GM12878 (cell line): ENCODE results near the gene GNAO1. TPM values are rescaled to one million over a fixed set of nuclear protein-coding genes. Genes with fewer than 3 reads are reported as not detected.

Source experiments
- ATAC-seq: fragments of 200-7000 bp; cut with Tn5 transposase; 3 replicates; pipeline ENCODE4 v1.9.1; 2020; ENCODE audit warnings: mild to moderate bottlenecking, moderate library complexity
- BruUV-seq: library from RNA; stranded (reverse); fragments of 400-500 nt; replicated peaks from 2 replicates; lab custom pipeline; 2021; lab: Mats Ljungman, UMichigan
- CTCF ChIA-PET: fragments of 300-600 bp; sonication (Branson Sonifier 250); formaldehyde crosslinking; extraction: SDS; loops from one replicate; lab custom pipeline; 2021; ENCODE audit warnings: inconsistent platforms; lab: Yijun Ruan, JAX
- POLR2A ChIA-PET: fragments of 350-600 bp; formaldehyde crosslinking; extraction: SDS; loops from one replicate; lab custom pipeline; 2021; ENCODE audit warnings: inconsistent platforms; lab: Charles Lee
- RAD21 ChIA-PET: fragments of 300-600 bp; sonication (Branson Sonifier 250); formaldehyde crosslinking; loops from one replicate; lab custom pipeline; 2023; ENCODE audit warnings: antibody characterized with exemption; ENCODE audit not compliant: unreplicated experiment; lab: Charles Lee
- SMC1A ChIA-PET: fragments of 300-600 bp; sonication (Branson Sonifier 250); formaldehyde crosslinking; loops from one replicate; lab custom pipeline; 2023; ENCODE audit not compliant: unreplicated experiment, uncharacterized antibody; lab: Charles Lee
- DNase-seq: peaks from one replicate; pipeline ENCODE4 v3.0.0-alpha.2; 2011; ENCODE audit warnings: low read depth, low spot score
- FAIRE-seq: peaks from 3 replicates; lab custom pipeline; 2011; peaks lifted over from hg19 to GRCh38; lab: Jason Lieb, UNC
- H2AFZ ChIP-seq: 2 replicates; pipeline ENCODE4 v1.6.0; 2011; ENCODE audit warnings: low read depth, low read length, control low read depth; ENCODE audit not compliant: control insufficient read depth
- H3K27ac ChIP-seq: 2 replicates; pipeline ENCODE4 v1.5.1; 2011; ENCODE audit warnings: control low read depth; ENCODE audit not compliant: control insufficient read depth, insufficient read depth
- H3K27me3 ChIP-seq, 2 experiments: replicated peaks in 1 of 2; 2 replicates each; pipeline versions ENCODE4 v1.6.0 to v1.6.1; 2011; ENCODE audit warnings: low read length in 1 of 2; ENCODE audit not compliant: control insufficient read depth in 2 of 2, insufficient read depth in 2 of 2
- H3K36me3 ChIP-seq, 2 experiments: 2 replicates each; pipeline ENCODE4 v1.5.1; 2011; ENCODE audit warnings: low read length in 1 of 2; ENCODE audit not compliant: control insufficient read depth in 2 of 2, insufficient read depth in 2 of 2
- H3K4me1 ChIP-seq: 2 replicates; pipeline ENCODE4 v1.6.1; 2011; ENCODE audit warnings: mild to moderate bottlenecking, low read length, moderate library complexity, mixed read lengths; ENCODE audit not compliant: control insufficient read depth, insufficient read depth
- H3K4me2 ChIP-seq: 2 replicates; pipeline ENCODE4 v1.6.0; 2011; ENCODE audit warnings: control low read depth; ENCODE audit not compliant: control insufficient read depth, insufficient read depth
- H3K4me3 ChIP-seq: fragments of 200-600 bp; sonication (generic); 2 replicates; pipeline ENCODE4 v1.5.1; 2016
- H3K79me2 ChIP-seq: 2 replicates; pipeline ENCODE4 v1.6.0; 2011; ENCODE audit warnings: low read length; ENCODE audit not compliant: control insufficient read depth, insufficient read depth
- H3K9ac ChIP-seq: 2 replicates; pipeline ENCODE4 v1.8.0; 2011; ENCODE audit warnings: low read length, control low read depth, mixed read lengths; ENCODE audit not compliant: control insufficient read depth, insufficient read depth
- H3K9me3 ChIP-seq: replicated peaks from 3 replicates; pipeline ENCODE4 v1.5.1; 2011; ENCODE audit warnings: mild to moderate bottlenecking, low read length; ENCODE audit not compliant: control insufficient read depth, insufficient read depth
- H4K20me1 ChIP-seq: 2 replicates; pipeline ENCODE4 v1.6.0; 2011; ENCODE audit not compliant: control insufficient read depth, insufficient read depth
- FOS ChIP-seq: IDR thresholded peaks from 3 replicates; pipeline ENCODE4 v1.6.1; 2011; ENCODE audit warnings: borderline replicate concordance; ENCODE audit not compliant: insufficient read length; ENCODE audit errors: extremely low read depth
- SPI1 ChIP-seq: IDR thresholded peaks from 2 replicates; pipeline ENCODE4 v1.6.1; 2011; ENCODE audit warnings: low read depth, mild to moderate bottlenecking, low read length, moderate library complexity, borderline replicate concordance; ENCODE audit not compliant: insufficient read depth
- ZNF24 ChIP-seq: fragments of 450-650 bp; IDR thresholded peaks from 2 replicates; pipeline ENCODE4 v1.6.1; 2017; ENCODE audit warnings: antibody characterized with exemption, mild to moderate bottlenecking
- WGBS: methylation state at CpG from one replicate; pipeline ENCODE4 v1.1.6; 2016; ENCODE audit warnings: low lambda C conversion rate; ENCODE audit not compliant: insufficient replicate concordance, insufficient coverage; ENCODE audit errors: missing lambda C conversion rate; 5-methylcytosine and 5-hydroxymethylcytosine counted together
- in situ Hi-C: fragments of 300-500 bp; cut with MboI; formaldehyde crosslinking; loops from 9 replicates; pipeline ENCODE4 v1.14.3; 2018; ENCODE audit warnings: mixed read lengths
- intact Hi-C: fragments of 100-400 bp; cut with micrococcal nuclease; formaldehyde crosslinking; loops from one replicate; pipeline ENCODE4 v1.14.2; 2022; ENCODE audit not compliant: unreplicated experiment
- polyA plus RNA-seq, 11 experiments: library from polyadenylated mRNA; depleted of rRNA in 4 of 11; unstranded in 6 of 11; stranded (reverse) in 5 of 11; fragments of >200 nt; fragmentation: Nextera tagmentation in 4 of 11; fragmentation: Illumina TruSeq in 1 of 11; extraction: Ambion mirVana in 4 of 11; extraction: Trizol in 1 of 11; gene quantifications; 1 replicate in 1 of 11; 2 replicates in 10 of 11; pipeline versions ENCODE4 v1.2.1 to v1.2.3, GENCODE V29; 2011 to 2016; ENCODE audit warnings: inconsistent platforms in 2 of 11, missing spikeins in 2 of 11, low read depth in 1 of 11
- total RNA-seq, 4 experiments: library from RNA; depleted of rRNA in 3 of 4; stranded (reverse); fragments of >200 nt in 3 of 4; fragmentation: Illumina TruSeq in 1 of 4; extraction: Trizol in 1 of 4; gene quantifications; 2 replicates each; pipeline versions ENCODE4 v1.2.1 to v1.2.3, GENCODE V29; 2013 to 2021
- TF ChIP-seq, protein P1 (sequence below), 3 experiments: IDR thresholded peaks in 2 of 3; conservative IDR thresholded peaks in 1 of 3; 2 replicates each; pipeline ENCODE4 v1.5.1; 2011; ENCODE audit warnings: low read depth in 3 of 3, low read length in 3 of 3, mild to moderate bottlenecking in 3 of 3, control low read depth in 2 of 3, moderate library complexity in 2 of 3, inconsistent platforms in 1 of 3, mixed read lengths in 1 of 3; ENCODE audit not compliant: control insufficient read depth in 2 of 3, insufficient read depth in 1 of 3; ENCODE audit errors: extremely low read depth in 1 of 3
- TF ChIP-seq, protein P2 (sequence below): fragments of 450-650 bp; IDR thresholded peaks from 2 replicates; pipeline ENCODE4 v1.6.1; 2016; ENCODE audit warnings: mild to moderate bottlenecking

GNAO1 gene
- total and polyA plus RNA-seq, 10 of the 15 experiments (the other 5 are each of a cell fraction or from before 2014, with no cell fraction given): 0.05 to 0.28 (median 0.14) TPM; not detected in 6

DNA sequence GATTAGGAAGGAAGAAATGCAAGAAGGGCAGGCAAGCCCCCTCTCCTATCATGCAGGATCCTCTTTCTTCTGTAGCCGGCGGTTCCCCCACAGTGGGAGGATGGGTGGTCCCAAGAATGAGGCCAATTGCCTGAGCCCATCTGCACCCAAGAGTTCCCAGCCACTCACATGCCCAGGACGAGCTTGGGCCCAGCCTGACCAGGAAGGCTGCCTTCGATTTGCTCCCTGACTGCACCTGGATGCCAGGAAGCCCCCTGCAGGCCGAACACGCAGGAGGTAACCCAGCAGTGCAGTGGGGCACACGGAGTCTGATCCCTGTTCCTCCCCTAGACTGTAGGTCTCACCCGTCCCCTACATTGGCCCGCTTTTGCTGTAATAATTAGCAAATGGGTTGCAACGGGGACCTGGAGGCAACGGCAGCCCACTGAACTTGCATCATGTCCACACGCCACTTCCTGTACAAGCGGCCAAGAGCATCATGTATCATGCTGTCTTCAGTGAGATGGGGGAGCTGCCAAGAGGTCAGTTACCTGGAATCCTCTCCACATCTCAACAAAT, 166.6 kb downstream of the GNAO1 start:
- ChIA-PET SMC1A (interaction anchor here (1.5 to 1.6 kb wide), 2 partner anchors 64 to 344 kb away, joined by 3 to 4 read pairs; no protein-coding TSS in a partner anchor), RAD21 (no interaction called here), POLR2A (no interaction called here), CTCF (interaction anchor here (2.1 to 3.5 kb wide), 3 partner anchors 10 to 344 kb away, joined by 12 to 32 read pairs (median 18); no protein-coding TSS in a partner anchor)
- TF ChIP-seq SPI1: 0 out of 2 replicates have a peak, but pooled peaks have one; percentile 2
- TF ChIP-seq, protein P1, sequence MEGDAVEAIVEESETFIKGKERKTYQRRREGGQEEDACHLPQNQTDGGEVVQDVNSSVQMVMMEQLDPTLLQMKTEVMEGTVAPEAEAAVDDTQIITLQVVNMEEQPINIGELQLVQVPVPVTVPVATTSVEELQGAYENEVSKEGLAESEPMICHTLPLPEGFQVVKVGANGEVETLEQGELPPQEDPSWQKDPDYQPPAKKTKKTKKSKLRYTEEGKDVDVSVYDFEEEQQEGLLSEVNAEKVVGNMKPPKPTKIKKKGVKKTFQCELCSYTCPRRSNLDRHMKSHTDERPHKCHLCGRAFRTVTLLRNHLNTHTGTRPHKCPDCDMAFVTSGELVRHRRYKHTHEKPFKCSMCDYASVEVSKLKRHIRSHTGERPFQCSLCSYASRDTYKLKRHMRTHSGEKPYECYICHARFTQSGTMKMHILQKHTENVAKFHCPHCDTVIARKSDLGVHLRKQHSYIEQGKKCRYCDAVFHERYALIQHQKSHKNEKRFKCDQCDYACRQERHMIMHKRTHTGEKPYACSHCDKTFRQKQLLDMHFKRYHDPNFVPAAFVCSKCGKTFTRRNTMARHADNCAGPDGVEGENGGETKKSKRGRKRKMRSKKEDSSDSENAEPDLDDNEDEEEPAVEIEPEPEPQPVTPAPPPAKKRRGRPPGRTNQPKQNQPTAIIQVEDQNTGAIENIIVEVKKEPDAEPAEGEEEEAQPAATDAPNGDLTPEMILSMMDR (IDR thresholded peaks at IDR 0.05 in 2 of 3, conservative IDR thresholded peaks at IDR 0.05 in 1 of 3; ENCODE audit: control insufficient read depth in 2 of 3, extremely low read depth in 1 of 3, insufficient read depth in 1 of 3, low read depth in 3 of 3, low read length in 3 of 3): peak in 1 of 3 experiments; percentile 24; a peak in 1 of 6 replicates
- TF ChIP-seq FOS: no peak
- TF ChIP-seq, protein P2, sequence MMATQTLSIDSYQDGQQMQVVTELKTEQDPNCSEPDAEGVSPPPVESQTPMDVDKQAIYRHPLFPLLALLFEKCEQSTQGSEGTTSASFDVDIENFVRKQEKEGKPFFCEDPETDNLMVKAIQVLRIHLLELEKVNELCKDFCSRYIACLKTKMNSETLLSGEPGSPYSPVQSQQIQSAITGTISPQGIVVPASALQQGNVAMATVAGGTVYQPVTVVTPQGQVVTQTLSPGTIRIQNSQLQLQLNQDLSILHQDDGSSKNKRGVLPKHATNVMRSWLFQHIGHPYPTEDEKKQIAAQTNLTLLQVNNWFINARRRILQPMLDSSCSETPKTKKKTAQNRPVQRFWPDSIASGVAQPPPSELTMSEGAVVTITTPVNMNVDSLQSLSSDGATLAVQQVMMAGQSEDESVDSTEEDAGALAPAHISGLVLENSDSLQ: no peak
- TF ChIP-seq ZNF24: no peak
- no peak overlapping the region for H3K27ac ChIP-seq
- H3K9ac ChIP-seq: no peak overlapping the region
- no peaks in the 10 kb centered on the region for H4K20me1 ChIP-seq
- FAIRE-seq (no peak), ATAC-seq (0 out of 3 replicates have a peak, but pooled peaks have one; percentile 4), DNase-seq (no peak)
- 56% methylated on average over 13 of the region's 13 CpGs for WGBS
- BruUV-seq: no TSS peak
- H3K36me3 ChIP-seq: peaks cover 0 to 6% of the 10 kb centered on the region in 2 experiments; a peak in 3 of 4 replicates
- no peaks in the 10 kb centered on the region for H3K79me2 ChIP-seq
- peaks cover 12% of the 10 kb centered on the region for H3K4me1 ChIP-seq
- no peak overlapping the region for H3K4me3 ChIP-seq
- in situ Hi-C loops (no loop called here), intact Hi-C loops (no loop called here)
- H2AFZ ChIP-seq: no peak overlapping the region; the same call in 1 of the 2 replicates
- no peaks in the 10 kb centered on the region for H3K9me3 ChIP-seq
- H3K27me3 ChIP-seq: no peaks in the 10 kb centered on the region
- peak overlapping the region; percentile 90 for H3K4me2 ChIP-seq
